NB4 (cell line): ENCODE data around the gene HSPB6.

Source experiments
- MAX ChIP-seq: IDR thresholded peaks from 2 replicates; pipeline ENCODE4 v1.6.1; 2011; ENCODE audit warnings: low read depth, low read length
- POLR2A ChIP-seq: IDR thresholded peaks from 2 replicates; pipeline ENCODE4 v1.6.1; 2011; ENCODE audit warnings: mild to moderate bottlenecking; ENCODE audit not compliant: insufficient read length; ENCODE audit errors: extremely low read depth

DNA sequence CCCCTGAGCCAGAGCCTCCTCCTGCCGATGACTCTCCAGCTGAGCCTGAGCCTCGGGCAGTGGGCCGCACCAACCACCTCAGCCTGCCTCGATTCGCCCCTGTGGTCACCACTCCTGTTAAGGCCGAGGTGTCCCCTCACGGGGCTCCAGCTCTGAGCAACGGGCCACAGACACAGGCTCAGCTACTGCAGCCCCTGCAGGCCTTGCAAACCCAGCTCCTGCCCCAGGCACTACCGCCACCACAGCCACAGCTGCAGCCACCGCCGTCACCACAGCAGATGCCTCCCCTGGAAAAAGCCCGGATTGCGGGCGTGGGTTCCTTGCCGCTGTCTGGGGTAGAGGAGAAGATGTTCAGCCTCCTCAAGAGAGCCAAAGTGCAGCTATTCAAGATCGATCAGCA lies 35.5 kb downstream of the HSPB6 start:
- TF ChIP-seq MAX (no peak), POLR2A (no peak)
